GM19023 (cell line): ENCODE results near the gene VPS9D1.
A peak's percentile ranks its signal among the peaks of the same experiment; 100 is the strongest.
"Not testable (repeated sequence)": the region's sequence is repeated elsewhere in the genome, so short reads cannot be mapped to it uniquely, and the experiment has no call there.

Experiments used
- ATAC-seq: cut with Tn5 transposase; IDR thresholded peaks from one replicate; pipeline ENCODE4 v1.9.1; 2021; ENCODE audit warnings: mild to moderate bottlenecking, moderate library complexity; ENCODE audit not compliant: unreplicated experiment

The VPS9D1 gene

GRCh38 chr16:89669755-89670154 lies 50.9 kb downstream of the VPS9D1 start:
- no peak for ATAC-seq

DNA sequence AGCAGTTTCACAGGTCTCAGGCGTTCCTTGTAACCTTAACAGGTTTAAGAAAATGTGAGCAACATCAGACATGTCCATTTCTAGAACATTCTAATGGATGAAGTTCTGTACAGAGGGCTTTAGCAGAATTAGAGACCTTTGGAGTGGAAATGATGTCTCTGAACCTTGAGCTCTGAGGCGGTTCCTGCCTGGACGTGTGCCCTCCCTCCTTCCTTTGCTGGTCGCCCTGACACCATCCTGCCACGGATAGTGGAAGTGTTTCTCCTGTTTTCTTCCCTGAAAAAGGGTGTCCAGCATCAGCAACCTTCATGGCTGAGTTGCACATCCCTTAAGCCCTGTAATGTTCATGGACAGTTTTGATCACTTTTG lies 51.9 kb downstream of the VPS9D1 start:
- ATAC-seq, result no peak

DNA sequence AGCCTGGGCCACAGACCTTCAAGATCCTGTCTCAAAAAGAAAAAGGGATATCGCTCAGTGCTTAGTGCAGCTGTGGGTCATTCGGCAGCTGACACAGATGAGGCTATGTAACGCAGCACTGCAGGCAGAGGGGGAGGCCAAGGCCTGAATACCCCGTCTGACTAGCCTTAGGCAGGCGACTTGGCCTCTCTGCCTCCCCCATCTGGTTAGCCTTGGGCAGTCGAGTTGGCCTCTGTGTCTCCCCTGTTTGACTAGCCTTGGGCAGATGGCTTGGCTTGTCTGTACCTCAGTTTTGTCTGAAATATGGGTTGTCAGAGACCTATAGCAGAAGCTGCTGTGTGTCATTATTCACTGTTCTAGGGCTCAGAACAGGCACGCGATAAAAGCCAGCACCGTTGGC lies 53.1 kb downstream of the VPS9D1 start:
- ATAC-seq, result no peak

GRCh38 chr16:89667000-89667399 lies 53.7 kb downstream of the VPS9D1 start:
- not testable (repeated sequence) for ATAC-seq

DNA sequence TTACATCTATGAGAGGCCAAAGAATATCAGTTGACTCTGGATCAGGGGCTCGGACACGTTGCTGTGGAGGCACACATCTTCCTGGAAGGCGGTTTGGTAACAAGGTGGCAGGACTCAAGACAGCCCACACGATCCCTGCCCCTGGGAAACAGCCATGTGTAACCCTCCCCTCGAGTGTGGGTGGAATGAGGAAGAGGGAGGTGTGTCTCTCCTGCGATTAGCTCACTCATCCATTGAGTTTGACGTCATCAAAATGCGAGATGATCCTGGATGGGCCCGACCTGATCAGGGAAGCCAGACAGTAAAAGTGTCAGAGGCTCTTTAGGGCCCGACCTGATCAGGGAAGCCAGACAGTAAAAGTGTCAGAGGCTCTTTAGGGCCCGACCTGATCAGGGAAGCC lies 56.5 kb downstream of the VPS9D1 start:
- not testable (repeated sequence) for ATAC-seq

GRCh38 chr16:89661215-89661614 lies 59.5 kb downstream of the VPS9D1 start:
- no peak for ATAC-seq

DNA sequence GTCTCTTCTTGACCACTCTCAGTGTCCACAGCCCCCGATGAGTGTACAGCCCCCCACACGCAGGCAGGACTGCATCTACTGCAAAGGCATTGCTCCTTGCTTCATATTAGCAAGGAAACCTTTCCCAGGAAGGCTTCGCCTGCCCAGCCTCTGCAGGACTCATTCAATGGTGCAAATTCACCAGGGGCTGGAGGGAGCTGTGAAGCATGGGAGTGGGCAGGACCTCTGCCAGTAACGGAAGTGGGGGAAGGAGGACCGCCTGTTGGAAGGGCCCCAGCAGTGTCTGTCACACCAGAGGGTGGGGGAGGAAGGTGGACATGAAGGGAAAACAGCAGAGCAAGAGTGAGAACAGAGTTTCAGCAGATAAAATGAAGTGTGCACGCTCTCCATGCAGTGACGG lies 60.6 kb downstream of the VPS9D1 start:
- no peak for ATAC-seq

DNA sequence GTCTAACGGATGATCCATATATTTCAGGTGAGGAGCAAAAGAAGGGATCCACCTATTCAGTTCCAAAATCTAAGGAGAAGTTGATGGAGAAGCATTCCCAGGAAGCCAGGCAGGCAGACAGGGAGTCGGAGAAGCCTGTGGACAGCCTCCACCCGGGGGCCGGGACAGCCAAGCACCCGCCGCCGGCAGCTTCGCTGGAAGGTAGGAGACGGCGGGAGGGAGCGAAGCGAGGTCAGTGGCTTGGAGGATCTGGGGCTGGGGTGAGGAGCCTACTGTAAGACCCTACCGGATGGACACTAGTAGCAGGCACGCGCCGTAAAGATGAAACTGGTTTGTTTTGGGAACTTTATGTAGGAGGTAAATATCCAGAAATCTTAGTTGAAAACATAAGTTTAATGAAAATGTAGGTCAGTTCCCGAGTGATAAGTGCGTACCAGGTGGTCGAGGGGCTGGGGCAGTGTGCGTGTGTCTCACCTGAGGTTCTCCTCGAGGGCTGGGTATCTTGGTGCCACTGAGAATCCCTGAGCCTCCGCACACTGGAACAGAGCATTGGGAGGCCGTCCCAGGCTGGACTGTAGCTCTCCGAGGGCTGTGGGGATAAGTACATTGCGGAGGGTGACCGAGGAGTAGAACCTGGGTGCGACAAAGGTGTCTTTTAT lies 62.3 kb downstream of the VPS9D1 start:
- no peak for ATAC-seq

GRCh38 chr16:89657442-89658220 lies 63.1 kb downstream of the VPS9D1 start, which contains the start of the genes CHMP1A and SPATA33:
CHMP1A (minus strand) TSS chr16:89657708; CDS start chr16:89657588, 120 bp downstream.
SPATA33 (plus strand) TSS chr16:89657836; CDS start chr16:89657912, 76 bp downstream.
- peak; percentile 88 for ATAC-seq
